SK-N-SH (cell line): ENCODE measurements around the gene TFAP2E. TPM values are rescaled to one million over a fixed set of nuclear protein-coding genes. Genes with fewer than 3 reads are reported as not detected.

Experiments used
- CTCF ChIA-PET: fragments of 300-600, 350-600 bp; formaldehyde crosslinking; extraction: SDS; loops from one replicate; lab custom pipeline; 2021; lab: Yijun Ruan, JAX
- POLR2A ChIA-PET: fragments of 350-600 bp; sonication (Branson Sonifier 250); formaldehyde crosslinking; extraction: SDS; loops from one replicate; lab custom pipeline; 2020; ENCODE audit warnings: antibody characterized with exemption, inconsistent platforms; lab: Yijun Ruan, JAX
- DNase-seq: peaks from one replicate; pipeline ENCODE4 v3.0.0; 2012
- H2AFZ ChIP-seq: fragments of 200-600 bp; sonication (generic); 2 replicates; pipeline ENCODE4 v1.8.1; 2016; ENCODE audit warnings: antibody characterized with exemption, mild to moderate bottlenecking, low read depth
- H3F3A ChIP-seq: fragments of 200-600 bp; sonication (generic); replicated peaks from 2 replicates; pipeline ENCODE3; 2016; ENCODE audit warnings: antibody characterized with exemption, mild to moderate bottlenecking; ENCODE audit not compliant: insufficient read depth
- H3K27ac ChIP-seq, 2 experiments: fragments of 200-500 bp in 1 of 2; fragments of 200-600 bp in 1 of 2; sonication (Bioruptor generic) in 1 of 2; sonication (generic), shearing (Covaris generic) in 1 of 2; 2 replicates each; pipeline versions ENCODE4 v1.5.1 to v1.6.1; 2014 to 2016; ENCODE audit warnings: low read depth in 2 of 2, inconsistent platforms in 1 of 2, low read length in 1 of 2, mild to moderate bottlenecking in 1 of 2, mixed read lengths in 1 of 2
- H3K27me3 ChIP-seq: fragments of 200-600 bp; sonication (generic), shearing (Covaris generic); 2 replicates; pipeline ENCODE4 v1.6.1; 2016; ENCODE audit warnings: mixed run types; ENCODE audit not compliant: insufficient read depth
- H3K36me3 ChIP-seq, 2 experiments: fragments of 200-500 bp in 1 of 2; fragments of 200-600 bp in 1 of 2; sonication (Bioruptor generic) in 1 of 2; sonication (generic) in 1 of 2; replicated peaks in 1 of 2; 2 replicates each; pipeline versions ENCODE3 to v1.5.1; 2014 to 2016; ENCODE audit warnings: low read length in 1 of 2, mild to moderate bottlenecking in 1 of 2; ENCODE audit not compliant: insufficient read depth in 2 of 2, control insufficient read depth in 1 of 2
- H3K4me1 ChIP-seq, 2 experiments: fragments of 200-500 bp in 1 of 2; fragments of 200-600 bp in 1 of 2; sonication (Bioruptor generic) in 1 of 2; sonication (generic), shearing (Covaris generic) in 1 of 2; 2 replicates each; pipeline versions ENCODE4 v1.5.1 to v1.6.1; 2014 to 2016; ENCODE audit warnings: low read depth in 1 of 2, low read length in 1 of 2, mixed run types in 1 of 2; ENCODE audit not compliant: insufficient read depth in 2 of 2, control insufficient read depth in 1 of 2
- H3K4me2 ChIP-seq: fragments of 200-600 bp; sonication (generic), shearing (Covaris generic); 2 replicates; pipeline ENCODE4 v1.6.1; 2017; ENCODE audit warnings: mixed run types
- H3K4me3 ChIP-seq, 2 experiments: fragments of 200-500 bp in 1 of 2; fragments of 200-600 bp in 1 of 2; sonication (Bioruptor generic) in 1 of 2; sonication (generic), shearing (Covaris generic) in 1 of 2; 2 replicates each; pipeline versions ENCODE4 v1.5.1 to v1.8.1; 2014 to 2016; ENCODE audit warnings: low read depth in 2 of 2, inconsistent platforms in 1 of 2, low read length in 1 of 2, mild to moderate bottlenecking in 1 of 2, mixed read lengths in 1 of 2, moderate library complexity in 1 of 2
- H3K79me2 ChIP-seq: fragments of 200-600 bp; sonication (generic); 2 replicates; pipeline ENCODE4 v1.8.1; 2017; ENCODE audit warnings: mild to moderate bottlenecking; ENCODE audit not compliant: insufficient read depth
- H3K9ac ChIP-seq: fragments of 200-600 bp; sonication (generic); 2 replicates; pipeline ENCODE4 v1.6.1; 2017; ENCODE audit warnings: mixed run types
- H3K9me2 ChIP-seq: fragments of 200-600 bp; sonication (generic); 2 replicates; pipeline ENCODE4 v1.6.1; 2017; ENCODE audit warnings: mixed run types
- H3K9me3 ChIP-seq: fragments of 200-600 bp; sonication (generic); 2 replicates; pipeline ENCODE4 v1.6.1; 2017; ENCODE audit warnings: mixed run types, mild to moderate bottlenecking, moderate library complexity
- H4K20me1 ChIP-seq: fragments of 200-600 bp; sonication (generic); 2 replicates; pipeline ENCODE4 v1.6.1; 2017; ENCODE audit warnings: mild to moderate bottlenecking, mixed run types; ENCODE audit not compliant: insufficient read depth
- EZH2phosphoT487 ChIP-seq: fragments of 200-600 bp; sonication (generic); IDR thresholded peaks from 2 replicates; pipeline ENCODE4 v1.6.1; 2017; ENCODE audit warnings: low read depth, mixed run types, mild to moderate bottlenecking, antibody characterized with exemption, moderate library complexity, borderline replicate concordance
- FOXJ3 ChIP-seq: sonication (generic); formaldehyde crosslinking; IDR thresholded peaks from 2 replicates; pipeline ENCODE4 v1.5.1; 2020; ENCODE audit warnings: mild to moderate bottlenecking, missing genetic modification reagents
- IRF3 ChIP-seq: fragments of 150-350 bp; IDR thresholded peaks from 2 replicates; pipeline ENCODE4 v1.6.1; 2016; ENCODE audit warnings: mild to moderate bottlenecking, low read depth, low read length
- MEF2A ChIP-seq: IDR thresholded peaks from 2 replicates; pipeline ENCODE4 v1.4.0; 2012; ENCODE audit warnings: low read depth, borderline replicate concordance
- NFIC ChIP-seq: IDR thresholded peaks from 2 replicates; pipeline ENCODE4 v1.4.0; 2012; ENCODE audit warnings: borderline replicate concordance
- NRF1 ChIP-seq: IDR thresholded peaks from 2 replicates; pipeline ENCODE4 v1.6.1; 2012; ENCODE audit warnings: low read depth, mild to moderate bottlenecking, low read length
- POLR2AphosphoS5 ChIP-seq: IDR thresholded peaks from 2 replicates; pipeline ENCODE4 v1.6.1; 2012; ENCODE audit warnings: low read depth, low read length
- RCOR1 ChIP-seq: fragments of 150-350 bp; IDR thresholded peaks from 2 replicates; pipeline ENCODE4 v1.6.1; 2017; ENCODE audit warnings: antibody characterized with exemption, low read length
- RFX5 ChIP-seq: IDR thresholded peaks from 2 replicates; pipeline ENCODE4 v1.6.1; 2012; ENCODE audit warnings: mild to moderate bottlenecking, improper control_type of control experiment, low read length
- RXRA ChIP-seq: IDR thresholded peaks from 2 replicates; pipeline ENCODE4 v1.4.0; 2012; ENCODE audit warnings: low read depth, mild to moderate bottlenecking, borderline replicate concordance
- SIN3A ChIP-seq: IDR thresholded peaks from 2 replicates; pipeline ENCODE4 v1.6.1; 2012; ENCODE audit warnings: low read depth, mild to moderate bottlenecking, low read length, moderate library complexity, borderline replicate concordance
- SMC3 ChIP-seq: IDR thresholded peaks from 2 replicates; pipeline ENCODE4 v1.6.1; 2012; ENCODE audit warnings: low read depth, low read length, improper control_type of control experiment
- USF1 ChIP-seq: IDR thresholded peaks from 2 replicates; pipeline ENCODE4 v1.4.0; 2012; ENCODE audit warnings: low read depth, borderline replicate concordance
- USF2 ChIP-seq: fragments of 150-350 bp; IDR thresholded peaks from 2 replicates; pipeline ENCODE4 v1.6.1; 2017; ENCODE audit warnings: antibody characterized with exemption, low read length, low read depth, borderline replicate concordance
- WGBS: methylation state at CpG from one replicate; pipeline ENCODE4 v1.1.6; 2017; ENCODE audit warnings: low lambda C conversion rate; 5-methylcytosine and 5-hydroxymethylcytosine counted together
- polyA plus RNA-seq, 3 experiments: library from polyadenylated mRNA; depleted of rRNA; stranded (reverse); fragments of >200 nt; gene quantifications; 2 replicates each; pipeline ENCODE4 v1.2.3, GENCODE V29; 2012

TFAP2E gene
- polyA plus RNA-seq, 1 of the 3 experiments (the other 2 are of a cell fraction): 0.59 TPM

- Histone ChIP-seq H3F3A (no peaks in the 10 kb centered on the region), H3K4me2 (no peak overlapping the region), H3K9ac (no peak overlapping the region), H3K27me3 (no peaks in the 10 kb centered on the region), H4K20me1 (no peaks in the 10 kb centered on the region), H3K79me2 (no peaks in the 10 kb centered on the region), H2AFZ (no peak overlapping the region), H3K9me2 (no peaks in the 10 kb centered on the region), H3K27ac (peak overlapping the region in 1 of 2 experiments; percentile 11; a peak in 1 of 4 replicates), H3K4me1 (peaks cover 0 to 7% of the 10 kb centered on the region in 2 experiments; a peak in 1 of 4 replicates), H3K9me3 (no peaks in the 10 kb centered on the region), H3K36me3 (peaks cover 0 to 12% of the 10 kb centered on the region in 2 experiments), H3K4me3 (no peak overlapping the region)
- WGBS: 44% methylated on average over 1 of the region's 1 CpG
- TF ChIP-seq IRF3 (no peak), SMC3 (no peak), MEF2A (no peak), USF1 (no peak), RCOR1 (no peak), SIN3A (no peak)
- CTCF ChIA-PET: interaction anchor here (1.1 to 11.7 kb wide), 3 partner anchors 146 to 202 kb away, joined by 3 to 347 read pairs (median 14); no protein-coding TSS in a partner anchor
- POLR2A ChIA-PET: no interaction called here
- no peak for DNase-seq
Measured at GRCh38 chr1:35569936-35570335, 3.2 kb upstream of the TFAP2E start.

- H2AFZ ChIP-seq: no peak overlapping the region
- H3K4me1 ChIP-seq: peaks cover 0 to 10% of the 10 kb centered on the region in 2 experiments; a peak in 1 of 4 replicates
- no peaks in the 10 kb centered on the region for H4K20me1 ChIP-seq
- no peaks in the 10 kb centered on the region for H3K79me2 ChIP-seq
- WGBS: 88% methylated on average over 10 of the region's 10 CpGs
- TF ChIP-seq RXRA (no peak), USF1 (no peak), FOXJ3 (CRISPR knock-in tag) (no peak), EZH2phosphoT487 (no peak), POLR2AphosphoS5 (no peak), NRF1 (no peak), RFX5 (no peak), USF2 (no peak), NFIC (no peak)
- peak; percentile 3 for DNase-seq
- no peak overlapping the region for H3K4me2 ChIP-seq
- ChIA-PET CTCF (interaction anchor here (0.8 to 11.7 kb wide), 7 partner anchors 16 to 204 kb away, joined by 3 to 347 read pairs (median 3); partner anchors contain the start of gene C1orf216), POLR2A (interaction anchor here (1.1 kb wide), 1 partner anchor 137 kb away, joined by 3 read pairs; no protein-coding TSS in a partner anchor)
- no peak overlapping the region for H3K27ac ChIP-seq
- peaks cover 0 to 9% of the 10 kb centered on the region in 2 experiments for H3K36me3 ChIP-seq
- H3K9me3 ChIP-seq: no peaks in the 10 kb centered on the region
- H3K4me3 ChIP-seq: no peak overlapping the region
- no peaks in the 10 kb centered on the region for H3F3A ChIP-seq
- no peaks in the 10 kb centered on the region for H3K9me2 ChIP-seq
- H3K27me3 ChIP-seq: no peaks in the 10 kb centered on the region
- H3K9ac ChIP-seq: no peak overlapping the region
Measured at GRCh38 chr1:35570589-35571137, 2.5 kb upstream of the TFAP2E start.
